Mesendoderm (in vitro differentiated cells): Measurements from ENCODE around the gene THRSP.
"Not testable (repeated sequence)": the region's sequence is repeated elsewhere in the genome, so short reads cannot be mapped to it uniquely, and the experiment has no call there.

Experiments
- DNase-seq: peaks from one replicate; pipeline ENCODE4 v3.0.0; 2013
- H2AK5ac ChIP-seq: 2 replicates; pipeline ENCODE4 v1.6.1; 2013; ENCODE audit warnings: low read length, inconsistent platforms
- H2BK120ac ChIP-seq: 2 replicates; pipeline ENCODE4 v1.6.1; 2013; ENCODE audit warnings: low read depth, mild to moderate bottlenecking, low read length, moderate library complexity, mixed read lengths
- H2BK15ac ChIP-seq: replicated peaks from 2 replicates; pipeline ENCODE4 v1.6.1; 2013; ENCODE audit warnings: low read depth, mild to moderate bottlenecking, moderate library complexity
- H2BK5ac ChIP-seq: 2 replicates; pipeline ENCODE4 v1.6.1; 2013; ENCODE audit warnings: low read length, inconsistent platforms
- H3K18ac ChIP-seq: 2 replicates; pipeline ENCODE4 v1.6.1; 2013; ENCODE audit warnings: mild to moderate bottlenecking, low read length, mixed read lengths
- H3K23ac ChIP-seq: one replicate; pipeline ENCODE4 v1.6.1; 2013; ENCODE audit warnings: low read length
- H3K27ac ChIP-seq: 2 replicates; pipeline ENCODE4 v1.5.1; 2013; ENCODE audit warnings: low read depth, mild to moderate bottlenecking, inconsistent platforms, low read length, moderate library complexity
- H3K27me3 ChIP-seq: 2 replicates; pipeline ENCODE4 v1.6.1; 2013; ENCODE audit warnings: low read length, control low read depth, mild to moderate bottlenecking, inconsistent platforms; ENCODE audit not compliant: insufficient read depth, poor library complexity
- H3K36me3 ChIP-seq: 2 replicates; pipeline ENCODE4 v1.6.1; 2013; ENCODE audit warnings: low read length, inconsistent platforms; ENCODE audit not compliant: control insufficient read depth, insufficient read depth
- H3K4ac ChIP-seq: one replicate; pipeline ENCODE4 v1.6.1; 2013; ENCODE audit warnings: low read depth, mild to moderate bottlenecking, low read length, moderate library complexity
- H3K4me1 ChIP-seq: 2 replicates; pipeline ENCODE4 v1.6.1; 2013; ENCODE audit warnings: low read depth, low read length, inconsistent platforms; ENCODE audit not compliant: control insufficient read depth
- H3K4me2 ChIP-seq: 2 replicates; pipeline ENCODE4 v1.6.1; 2013; ENCODE audit warnings: low read length
- H3K4me3 ChIP-seq: 2 replicates; pipeline ENCODE4 v1.5.1; 2013; ENCODE audit warnings: mild to moderate bottlenecking, low read length
- H3K56ac ChIP-seq: one replicate; pipeline ENCODE4 v1.6.1; 2013; ENCODE audit warnings: low read length
- H3K79me1 ChIP-seq: 2 replicates; pipeline ENCODE4 v1.6.1; 2013; ENCODE audit warnings: low read length, inconsistent platforms
- H3K79me2 ChIP-seq: 2 replicates; pipeline ENCODE4 v1.6.1; 2013; ENCODE audit warnings: mild to moderate bottlenecking, low read length; ENCODE audit not compliant: control insufficient read depth, insufficient read depth
- H3K9ac ChIP-seq: 2 replicates; pipeline ENCODE4 v1.6.1; 2013; ENCODE audit warnings: low read length, inconsistent platforms
- H4K5ac ChIP-seq: one replicate; pipeline ENCODE4 v1.6.1; 2013; ENCODE audit warnings: low read length
- H4K8ac ChIP-seq: one replicate; pipeline ENCODE4 v1.6.1; 2013; ENCODE audit warnings: low read depth, mild to moderate bottlenecking, control low read depth, low read length, moderate library complexity
- WGBS: extraction: QIAGEN DNeasy Blood & Tissue Kit; methylation state at CpG from one replicate; pipeline ENCODE4 v1.1.7; 2013; ENCODE audit warnings: low lambda C conversion rate, missing lambda C conversion rate; ENCODE audit not compliant: insufficient coverage; ENCODE audit errors: extremely low coverage; 5-methylcytosine and 5-hydroxymethylcytosine counted together

THRSP gene

GRCh38 chr11:78077592-78077991 is 13.9 kb downstream of the THRSP start:
- peaks cover 25% of the 10 kb centered on the region for H3K79me1 ChIP-seq
- not testable (repeated sequence) for H3K23ac ChIP-seq, H2BK15ac ChIP-seq, H3K18ac ChIP-seq, H3K4me1 ChIP-seq, H3K9ac ChIP-seq, H3K56ac ChIP-seq, H2BK120ac ChIP-seq, H3K36me3 ChIP-seq, H4K8ac ChIP-seq, H3K27ac ChIP-seq, H4K5ac ChIP-seq, H2AK5ac ChIP-seq, H2BK5ac ChIP-seq, DNase-seq, H3K27me3 ChIP-seq, H3K4me3 ChIP-seq, H3K4me2 ChIP-seq, H3K4ac ChIP-seq
- no CpG with 5 or more reads among the region's 4 CpGs for WGBS
- H3K79me2 ChIP-seq, result peaks cover 40% of the 10 kb centered on the region

GRCh38 chr11:78078218-78079167 is 14.8 kb downstream of the THRSP start:
- Histone ChIP-seq H2BK120ac (no peak overlapping the region), H3K79me1 (peaks cover 25% of the 10 kb centered on the region), H3K4ac (no peak overlapping the region), H3K27me3 (no peaks in the 10 kb centered on the region), H3K27ac (no peak overlapping the region), H3K4me3 (peak overlapping the region; percentile 70), H3K36me3 (no peaks in the 10 kb centered on the region), H2AK5ac (no peak overlapping the region), H3K4me1 (peaks cover 3% of the 10 kb centered on the region), H3K23ac (no peak overlapping the region), H3K4me2 (peak overlapping the region; percentile 27), H3K9ac (peak overlapping the region; percentile 73), H3K18ac (no peak overlapping the region), H3K79me2 (peaks cover 40% of the 10 kb centered on the region), H3K56ac (peak overlapping the region; percentile 95), H4K5ac (no peak overlapping the region), H2BK15ac (no peak overlapping the region), H2BK5ac (no peak overlapping the region), H4K8ac (no peak overlapping the region)
- DNase-seq, result no peak
- WGBS, result no CpG with 5 or more reads among the region's 21 CpGs

GRCh38 chr11:78079232-78080083 is 15.8 kb downstream of the THRSP start, which contains the start of gene NDUFC2:
Gene NDUFC2, minus strand, starts transcription at chr11:78079862. Its CDS starts 118 bp downstream, at chr11:78079744.
- Histone ChIP-seq H3K4me3 (peak within 1 kb of the TSS; percentile 70), H2BK120ac (no peak within 1 kb of the TSS), H2BK5ac (no peak within 1 kb of the TSS), H2AK5ac (no peak within 1 kb of the TSS), H3K27me3 (no peaks in the 10 kb centered on the region), H3K23ac (peak within 1 kb of the TSS; percentile 30), H3K4ac (no peak within 1 kb of the TSS), H3K56ac (peak within 1 kb of the TSS; percentile 95), H3K79me1 (peaks cover 25% of the 10 kb centered on the region), H3K79me2 (peaks cover 40% of the 10 kb centered on the region), H3K4me1 (peaks cover 3% of the 10 kb centered on the region), H3K18ac (peak within 1 kb of the TSS; percentile 82), H2BK15ac (no peak within 1 kb of the TSS), H4K8ac (peak within 1 kb of the TSS; percentile 29), H3K9ac (peak within 1 kb of the TSS; percentile 73), H4K5ac (peak within 1 kb of the TSS; percentile 90), H3K27ac (peak within 1 kb of the TSS; percentile 29), H3K4me2 (peak within 1 kb of the TSS; percentile 88), H3K36me3 (no peaks in the 10 kb centered on the region)
- WGBS, result no CpG with 5 or more reads among the region's 68 CpGs
- DNase-seq, result peak; percentile 79

- Histone ChIP-seq H3K36me3 (no peaks in the 10 kb centered on the region), H3K27ac (no peak overlapping the region), H3K4me2 (peak overlapping the region; percentile 88), H3K4ac (no peak overlapping the region), H3K27me3 (no peaks in the 10 kb centered on the region), H4K5ac (peak overlapping the region; percentile 90), H3K4me1 (peaks cover 3% of the 10 kb centered on the region), H2AK5ac (no peak overlapping the region), H3K18ac (peak overlapping the region; percentile 82), H3K79me2 (peaks cover 36% of the 10 kb centered on the region), H3K56ac (peak overlapping the region; percentile 95), H3K9ac (peak overlapping the region; percentile 73), H3K23ac (peak overlapping the region; percentile 30), H3K4me3 (peak overlapping the region; percentile 70), H2BK15ac (no peak overlapping the region), H4K8ac (peak overlapping the region; percentile 29), H2BK5ac (no peak overlapping the region), H3K79me1 (peaks cover 21% of the 10 kb centered on the region), H2BK120ac (no peak overlapping the region)
- no CpG with 5 or more reads among the region's 23 CpGs for WGBS
- DNase-seq, result no peak
Observed at GRCh38 chr11:78080084-78080817, 16.6 kb downstream of the THRSP start.

- no peak overlapping the region for H4K5ac ChIP-seq
- no peak overlapping the region for H3K27ac ChIP-seq
- H3K79me1 ChIP-seq, result peaks cover 18% of the 10 kb centered on the region
- no peak overlapping the region for H2AK5ac ChIP-seq
- no peak overlapping the region for H3K4ac ChIP-seq
- H3K4me1 ChIP-seq, result peaks cover 3% of the 10 kb centered on the region
- no peak overlapping the region for H3K4me2 ChIP-seq
- H3K23ac ChIP-seq, result no peak overlapping the region
- peak; percentile 52 for DNase-seq
- H2BK5ac ChIP-seq, result no peak overlapping the region
- H2BK15ac ChIP-seq, result no peak overlapping the region
- no peak overlapping the region for H3K9ac ChIP-seq
- no peak overlapping the region for H3K4me3 ChIP-seq
- H3K27me3 ChIP-seq, result no peaks in the 10 kb centered on the region
- H3K36me3 ChIP-seq, result no peaks in the 10 kb centered on the region
- no peak overlapping the region for H4K8ac ChIP-seq
- no peak overlapping the region for H3K56ac ChIP-seq
- WGBS, result no CpG with 5 or more reads among the region's 11 CpGs
- H3K79me2 ChIP-seq, result peaks cover 31% of the 10 kb centered on the region
- H3K18ac ChIP-seq, result no peak overlapping the region
- H2BK120ac ChIP-seq, result no peak overlapping the region
Observed at GRCh38 chr11:78080818-78081495, 17.3 kb downstream of the THRSP start.
